SH-SY5Y (cell line): Measurements from ENCODE around the gene MRPL40.

Experiments used
- GATA2 ChIP-seq: IDR thresholded peaks from 2 replicates; pipeline ENCODE4 v1.6.1; 2011; ENCODE audit warnings: mild to moderate bottlenecking, low read depth, low read length
- GATA3 ChIP-seq: IDR thresholded peaks from 2 replicates; pipeline ENCODE4 v1.6.1; 2011; ENCODE audit warnings: low read depth, mild to moderate bottlenecking, low read length, moderate library complexity

- TF ChIP-seq GATA2, result no peak
- no peak for TF ChIP-seq GATA3
Observed at GRCh38 chr22:19412478-19412877, 19.9 kb upstream of the MRPL40 start.
